DMS79 treated with DMSO at 0.1 percent for 48 hours (cell line): Measurements from ENCODE around the gene TMC6.
A peak's percentile ranks its signal among the peaks of the same experiment; 100 is the strongest.
"Not testable (repeated sequence)": the region's sequence is repeated elsewhere in the genome, so short reads cannot be mapped to it uniquely, and the experiment has no call there.

Source experiments
- DNase-seq: peaks from one replicate; lab custom pipeline; 2025; lab: John Stamatoyannopoulos, UW

Gene TMC6

DNA sequence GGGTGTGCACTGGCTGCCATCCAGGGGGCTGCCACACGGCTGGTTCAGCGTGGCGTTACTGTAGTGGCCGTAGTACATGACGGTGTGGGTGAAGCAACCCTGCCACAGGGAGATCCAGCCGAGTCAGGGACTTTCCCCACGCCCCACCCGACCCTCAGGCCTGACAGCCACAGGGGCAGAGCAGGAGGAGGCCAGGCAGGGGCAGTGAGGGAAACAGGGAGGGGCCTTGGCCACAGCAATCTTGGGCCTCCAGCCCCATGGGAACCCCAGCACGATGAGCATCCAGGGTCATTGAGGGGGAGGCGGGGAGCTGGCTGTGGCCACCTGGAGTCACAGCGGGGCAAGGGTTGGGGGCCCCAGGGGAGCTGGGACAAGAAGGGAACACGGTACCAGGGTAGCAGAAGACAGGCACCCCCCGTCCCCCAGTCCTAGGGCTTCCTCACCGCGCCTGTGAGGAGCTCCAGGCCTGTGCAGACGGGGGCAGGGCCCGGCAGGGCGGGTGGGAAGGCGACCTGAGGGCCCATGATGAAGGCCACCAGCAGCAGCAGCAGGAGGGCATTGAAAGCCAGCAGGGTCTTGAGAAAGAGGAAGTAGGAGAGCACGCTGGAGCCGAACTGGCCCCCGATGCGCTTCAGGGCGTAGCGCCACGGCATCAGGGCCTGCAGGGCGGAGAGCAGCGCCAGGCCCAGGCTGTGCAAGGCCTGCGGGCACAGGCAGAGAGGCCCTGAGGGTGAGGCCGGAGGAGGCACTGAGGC, 4.3 kb downstream of the TMC6 start:
- no peak for DNase-seq

DNA sequence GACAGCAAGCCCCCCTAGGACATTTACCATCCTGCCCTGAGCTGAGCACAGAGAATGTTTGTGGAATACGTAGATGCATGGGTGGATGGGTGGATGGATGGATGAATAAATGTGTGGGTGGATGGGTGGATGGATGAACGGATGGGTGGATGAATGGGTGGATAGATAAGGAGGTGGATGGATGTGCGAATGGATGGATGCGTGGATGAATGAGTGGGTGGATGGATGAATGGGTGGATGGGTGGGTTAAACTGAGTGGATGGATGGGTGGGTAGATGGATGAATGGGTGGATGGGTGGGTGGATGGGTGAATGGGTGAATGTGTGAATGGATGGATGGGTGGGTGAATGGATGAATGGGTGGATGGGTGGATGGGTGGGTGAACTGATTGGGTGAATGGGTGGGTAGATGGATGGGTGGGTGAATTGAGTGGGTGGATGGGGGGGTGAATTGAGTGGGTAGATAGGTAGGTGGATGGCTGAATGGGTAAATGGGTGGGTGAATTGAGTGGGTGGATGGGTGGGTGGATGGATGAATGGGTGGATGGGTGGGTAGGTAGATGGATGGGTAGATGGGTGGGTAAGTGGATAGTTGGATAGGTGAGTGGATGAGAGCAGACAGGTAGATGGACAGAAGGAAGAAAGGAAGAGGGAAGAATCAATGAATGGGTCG, 5.2 kb downstream of the TMC6 start:
- DNase-seq: no peak

DNA sequence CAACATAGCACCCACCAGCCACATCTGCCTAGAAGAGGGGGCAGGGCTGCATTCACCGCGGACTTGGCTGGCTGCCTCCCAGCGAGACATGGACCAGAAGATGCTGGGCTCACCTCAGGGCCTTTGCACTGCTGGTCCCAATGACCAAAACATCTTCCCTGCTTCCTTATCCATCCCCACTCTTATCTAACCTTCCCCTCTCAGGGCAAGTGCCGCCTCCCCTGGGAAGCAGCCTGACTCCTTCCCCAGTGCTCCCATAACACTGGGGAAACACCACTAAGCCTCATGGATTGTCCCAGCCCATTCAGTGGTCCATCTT, 5.7 kb downstream of the TMC6 start:
- no peak for DNase-seq

DNA sequence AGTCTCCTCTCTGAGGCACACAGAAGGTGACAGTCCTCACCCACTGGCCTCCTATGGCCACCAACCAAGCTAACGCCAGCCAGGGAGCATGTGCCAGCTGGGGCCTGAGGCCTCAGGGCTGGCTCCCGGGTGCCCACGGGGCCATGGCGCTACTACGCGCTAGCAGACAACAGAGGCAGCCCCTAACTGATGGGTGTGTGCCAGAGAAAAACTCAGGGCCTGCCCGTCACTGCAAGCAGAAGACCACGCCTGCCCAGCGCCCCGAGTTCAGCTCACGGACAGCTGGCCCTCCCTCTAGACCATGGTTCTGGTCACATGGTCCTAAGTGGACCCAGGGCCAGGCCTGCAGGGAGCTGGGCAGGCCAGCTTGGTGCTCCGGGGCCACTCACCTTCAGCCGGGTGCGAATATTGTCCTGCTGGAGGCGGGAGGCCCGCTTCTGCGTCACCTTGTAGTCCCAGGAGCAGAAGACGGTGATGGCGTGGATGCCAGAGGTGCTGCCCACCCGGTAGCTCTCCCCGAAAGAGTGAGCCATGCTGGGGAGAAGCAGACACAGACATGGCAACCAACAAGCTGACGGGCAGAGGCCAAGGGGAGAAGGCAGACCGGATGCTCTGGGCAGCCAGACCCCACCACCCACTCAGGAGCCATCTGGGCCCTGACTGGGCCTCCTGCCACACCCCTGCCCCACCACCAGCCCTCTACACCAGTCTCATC, 6.2 kb downstream of the TMC6 start:
- no peak for DNase-seq

DNA sequence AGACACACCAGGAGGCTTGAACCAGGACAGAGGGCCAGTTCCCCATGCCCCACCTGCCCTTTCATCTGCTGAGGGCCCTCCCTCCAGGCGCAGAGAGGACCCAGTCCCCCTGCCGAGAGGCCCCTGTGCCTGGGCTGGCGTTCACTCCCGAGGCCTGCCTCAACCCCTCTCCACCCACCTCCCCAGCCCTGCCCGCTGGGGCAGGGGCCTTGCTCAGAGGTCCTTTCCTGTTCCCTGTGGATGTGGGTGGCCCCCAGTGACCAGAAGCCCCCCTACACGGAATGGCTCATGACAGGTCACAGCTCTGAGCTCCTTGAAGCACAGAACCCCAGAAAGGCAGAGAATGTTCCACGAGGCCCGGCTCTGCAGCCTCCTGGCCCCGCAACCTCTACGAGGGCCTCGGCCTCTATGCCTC, 6.7 kb downstream of the TMC6 start:
- DNase-seq: no peak

DNA sequence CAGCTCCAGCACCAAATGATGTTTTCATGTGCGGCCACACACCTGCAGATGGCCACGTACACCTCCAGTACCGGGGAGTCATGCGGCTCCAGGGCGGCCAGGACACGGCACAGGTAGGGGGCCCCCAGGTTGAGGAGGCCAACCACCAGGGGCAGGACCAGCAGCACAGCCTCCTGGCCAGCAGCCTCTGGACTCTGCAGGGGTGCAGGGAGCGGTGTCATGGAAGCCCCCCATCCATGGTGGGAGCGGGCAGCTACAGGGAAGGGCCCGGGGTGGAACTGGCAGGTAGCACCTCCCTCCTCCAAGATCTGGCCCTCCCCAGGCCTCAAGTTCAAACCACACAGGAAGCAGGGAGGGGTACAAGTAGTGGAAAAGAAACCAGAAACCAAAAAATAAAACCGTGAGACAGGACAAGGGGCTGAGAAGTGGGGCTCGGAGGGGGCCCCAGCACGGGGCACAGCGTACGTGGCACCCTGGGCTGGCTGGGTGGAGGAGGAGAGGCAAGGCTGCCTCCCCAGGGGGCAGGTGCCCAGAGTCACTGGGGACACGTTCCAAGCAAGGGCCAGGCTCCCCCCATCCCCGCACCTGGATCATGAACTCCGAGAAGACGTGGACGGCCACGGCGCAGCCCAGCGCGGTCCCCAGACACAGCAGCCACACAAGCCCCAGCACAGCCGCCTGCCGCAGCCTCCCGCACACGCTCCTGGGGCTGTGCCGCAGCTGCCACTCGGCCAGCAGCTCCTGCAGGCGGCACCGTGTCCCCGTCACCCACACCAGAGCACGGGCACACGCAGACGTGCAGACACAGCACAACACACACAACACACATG, 7.4 kb downstream of the TMC6 start:
- no peak for DNase-seq

DNA sequence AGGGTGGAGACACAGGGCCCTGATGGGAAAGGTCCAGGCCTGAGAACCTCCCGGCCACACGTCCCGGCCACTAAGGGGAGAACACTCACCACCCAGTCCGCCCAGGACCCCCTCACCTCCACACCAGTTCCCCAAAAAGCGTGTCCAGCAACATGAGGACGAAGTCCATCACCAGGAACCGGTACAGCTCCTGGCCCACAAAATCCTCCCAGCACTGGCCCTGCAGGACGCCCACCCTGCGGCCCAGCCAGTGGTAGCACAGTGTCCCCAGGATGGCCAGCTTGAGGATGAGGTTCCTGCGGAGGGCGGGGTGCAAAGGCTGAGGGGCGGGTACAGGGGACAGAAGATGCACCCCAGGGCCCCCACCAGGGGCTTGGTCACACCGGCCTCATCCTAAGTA, 8.0 kb downstream of the TMC6 start:
- DNase-seq: no peak

DNA sequence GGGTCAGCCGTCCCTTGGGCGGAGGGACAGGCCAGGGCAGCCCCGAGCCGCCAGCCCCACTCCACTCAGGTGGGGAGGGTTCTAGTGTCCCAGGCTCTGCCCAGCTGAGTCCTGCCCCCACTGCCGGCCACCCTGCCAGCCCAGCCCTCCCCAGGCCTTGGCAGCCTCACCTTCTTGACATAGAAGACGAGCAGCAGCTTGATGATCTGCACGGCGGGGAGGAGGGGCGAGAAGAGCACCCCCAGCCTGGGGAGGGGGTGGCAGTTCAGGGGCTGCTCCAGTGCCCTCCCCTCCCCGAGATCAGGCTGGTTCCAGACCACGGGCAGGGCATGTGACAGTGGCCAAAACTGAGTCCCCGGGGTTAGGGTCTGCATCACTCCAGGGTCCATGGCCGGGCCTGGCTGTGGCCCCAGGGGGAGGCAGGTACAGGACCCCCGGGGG, 9.7 kb downstream of the TMC6 start:
- DNase-seq: no peak

DNA sequence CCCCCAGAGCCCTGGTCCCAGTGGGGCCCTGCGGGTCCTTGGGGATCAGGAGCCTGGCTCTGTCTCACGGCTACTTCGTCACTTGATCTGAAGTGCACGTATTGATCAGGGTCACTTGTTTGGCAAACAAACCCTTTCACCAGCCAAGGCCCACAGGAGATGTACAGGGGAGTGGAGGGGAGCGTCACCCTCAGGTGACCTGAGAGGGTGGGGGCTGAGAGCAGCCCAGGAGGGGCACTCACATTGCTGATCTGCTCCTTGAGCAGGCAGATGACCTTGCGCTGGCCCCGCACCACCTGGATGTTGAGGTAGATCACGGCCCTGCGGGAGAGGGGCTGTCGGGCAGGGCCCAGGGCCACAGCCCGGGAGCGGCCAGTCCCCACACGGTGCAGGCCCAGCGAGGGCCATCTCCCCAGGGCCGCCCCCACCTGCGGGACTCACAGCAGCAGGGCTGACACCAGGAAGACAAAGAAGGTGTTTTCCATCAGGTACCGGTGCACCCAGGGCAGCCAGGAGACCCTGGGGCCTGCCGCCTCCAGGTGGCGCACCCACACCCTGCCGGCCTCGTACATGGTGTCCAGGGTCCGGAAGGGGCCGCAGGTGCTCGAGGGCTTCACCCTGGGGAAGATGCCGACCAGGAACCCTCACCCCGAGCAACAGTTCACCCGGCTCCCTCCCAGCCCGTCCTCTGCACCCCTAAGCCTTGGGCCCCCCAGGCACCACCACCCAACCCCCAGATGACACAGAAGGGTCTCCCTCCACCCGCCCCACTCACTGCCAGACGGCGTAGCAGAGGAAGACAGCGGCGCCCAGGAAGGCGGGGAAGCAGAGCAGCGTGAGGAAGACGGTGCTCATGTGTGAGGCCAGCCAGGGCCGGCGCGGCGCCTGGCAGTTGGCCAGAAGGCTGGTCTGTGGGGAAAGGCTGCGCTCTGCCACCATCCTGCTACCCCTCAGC, 11.3 kb downstream of the TMC6 start:
- peak; percentile 66 for DNase-seq

DNA sequence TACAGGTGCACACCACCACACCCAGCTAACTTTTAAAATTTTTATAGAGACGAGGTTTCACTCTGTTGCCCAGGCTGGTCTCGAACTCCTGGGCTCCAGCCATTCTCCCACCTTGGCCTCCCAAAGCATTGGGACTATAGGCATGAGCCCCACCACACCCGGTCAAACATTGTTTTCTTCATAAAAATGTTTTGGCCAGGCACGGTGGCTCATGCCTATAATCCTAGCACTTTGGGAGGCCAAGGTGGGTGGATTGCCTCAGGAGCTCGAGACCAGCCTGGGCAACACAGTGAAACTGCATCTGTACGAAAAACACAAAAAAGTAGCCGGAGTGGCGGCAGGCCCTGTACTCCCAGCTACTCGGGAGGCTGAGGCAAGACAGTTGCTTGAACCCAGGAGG, 12.1 kb downstream of the TMC6 start:
- DNase-seq: no peak

DNA sequence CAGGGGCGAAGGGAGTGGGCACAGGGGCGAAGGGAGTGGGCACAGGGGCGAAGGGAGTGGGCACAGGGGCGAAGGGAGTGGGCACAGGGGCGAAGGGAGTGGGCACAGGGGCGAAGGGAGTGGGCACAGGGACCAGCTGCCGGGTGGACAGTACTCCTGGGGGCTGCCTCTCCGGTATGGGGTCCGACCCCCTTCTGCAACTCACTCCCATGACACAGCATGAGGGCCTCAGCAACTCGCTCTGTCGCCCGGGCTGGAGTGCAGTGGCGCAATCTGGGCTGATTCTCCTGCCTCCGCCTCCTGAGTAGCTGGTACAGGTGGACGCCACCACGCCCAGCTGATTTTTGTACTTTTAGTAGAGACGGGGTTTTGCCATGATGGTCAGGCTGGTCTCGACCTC, 12.8 kb downstream of the TMC6 start:
- DNase-seq: not testable (repeated sequence)

DNA sequence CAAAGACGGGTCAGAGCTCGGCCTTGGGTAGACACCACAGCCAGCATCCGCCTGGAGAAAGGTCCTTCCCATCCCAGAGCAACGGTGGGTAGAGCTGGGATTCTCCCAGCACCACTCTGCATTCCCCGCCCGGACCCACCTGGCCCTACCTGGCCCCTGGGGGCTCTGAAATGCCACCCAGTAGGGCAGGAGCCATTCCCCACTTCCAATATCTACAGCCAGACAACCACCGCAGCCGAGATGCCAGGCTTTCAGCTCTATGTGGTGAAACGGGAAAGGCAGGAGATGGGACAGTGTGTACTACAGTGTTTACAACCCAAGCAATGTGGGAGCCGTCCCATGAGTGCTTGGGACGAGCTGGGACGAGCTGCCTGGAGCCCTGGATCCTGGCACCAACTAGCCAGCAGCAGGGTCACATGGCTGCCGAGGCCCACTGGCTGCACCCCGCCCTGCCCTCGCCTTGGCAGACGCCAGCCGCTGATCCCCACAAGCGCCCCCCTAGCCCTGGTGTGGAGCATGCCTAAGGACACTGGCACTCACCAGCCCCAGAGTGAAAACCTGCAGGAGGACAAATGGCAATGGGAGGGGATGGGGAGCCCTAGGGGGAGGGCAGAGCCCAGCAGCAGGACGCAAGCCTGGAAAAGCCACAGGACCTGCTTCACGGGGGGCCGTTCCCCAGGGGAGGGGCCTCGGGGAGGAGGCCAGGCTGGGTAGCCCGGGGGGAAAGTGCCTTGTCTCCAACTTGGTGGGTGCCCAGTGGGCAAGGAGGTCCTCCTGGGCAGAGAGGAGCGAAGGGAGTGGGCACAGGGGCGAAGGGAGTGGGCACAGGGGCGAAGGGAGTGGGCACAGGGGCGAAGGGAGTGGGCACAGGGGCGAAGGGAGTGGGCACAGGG, 13.5 kb downstream of the TMC6 start:
- DNase-seq: no peak

DNA sequence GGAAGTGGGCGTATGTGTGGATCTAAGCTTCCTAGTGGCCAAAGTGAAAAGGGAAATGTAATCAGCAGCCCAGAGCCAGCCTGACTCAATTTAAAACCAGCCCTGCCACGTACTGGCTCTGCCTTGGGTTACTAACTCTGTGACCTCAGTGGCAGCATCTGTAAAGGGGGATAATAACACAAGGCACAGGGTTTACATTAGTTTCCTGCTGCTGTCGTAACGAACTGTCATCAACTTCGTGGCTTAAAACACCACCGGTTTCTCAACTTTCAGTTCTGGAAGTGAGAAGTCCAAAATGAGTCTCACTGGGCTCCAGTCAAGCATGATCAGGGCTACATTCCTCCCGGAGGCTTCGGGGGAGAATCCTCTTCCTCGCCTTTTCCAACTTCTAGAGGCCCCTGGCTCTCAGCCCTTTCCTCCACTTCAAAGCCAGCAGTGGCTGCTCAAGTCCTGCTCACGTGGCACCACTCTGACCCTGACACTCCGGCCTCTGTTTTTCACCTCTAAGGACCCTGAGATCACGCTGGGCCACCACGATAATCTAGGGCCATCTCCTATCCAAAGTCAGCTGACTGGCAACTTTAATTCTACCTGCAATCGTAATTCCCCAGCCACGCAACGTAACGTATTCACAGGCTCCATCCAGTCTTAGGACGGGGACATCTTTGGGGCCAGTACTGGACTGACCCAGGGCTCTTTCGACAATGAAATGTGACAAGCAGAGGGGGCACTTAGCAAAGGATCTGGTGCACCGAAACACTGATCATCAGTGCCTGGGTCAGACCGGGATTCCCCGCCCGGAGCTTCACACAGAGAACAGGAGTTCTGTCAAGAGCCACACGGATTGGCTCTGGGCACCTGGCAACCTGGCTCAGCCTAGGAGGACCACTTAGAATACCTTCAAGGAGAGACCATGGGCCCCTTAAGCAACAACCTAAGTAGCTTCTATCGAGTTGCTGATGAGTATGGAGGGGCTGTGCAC, 14.5 kb downstream of the TMC6 start:
- no peak for DNase-seq

DNA sequence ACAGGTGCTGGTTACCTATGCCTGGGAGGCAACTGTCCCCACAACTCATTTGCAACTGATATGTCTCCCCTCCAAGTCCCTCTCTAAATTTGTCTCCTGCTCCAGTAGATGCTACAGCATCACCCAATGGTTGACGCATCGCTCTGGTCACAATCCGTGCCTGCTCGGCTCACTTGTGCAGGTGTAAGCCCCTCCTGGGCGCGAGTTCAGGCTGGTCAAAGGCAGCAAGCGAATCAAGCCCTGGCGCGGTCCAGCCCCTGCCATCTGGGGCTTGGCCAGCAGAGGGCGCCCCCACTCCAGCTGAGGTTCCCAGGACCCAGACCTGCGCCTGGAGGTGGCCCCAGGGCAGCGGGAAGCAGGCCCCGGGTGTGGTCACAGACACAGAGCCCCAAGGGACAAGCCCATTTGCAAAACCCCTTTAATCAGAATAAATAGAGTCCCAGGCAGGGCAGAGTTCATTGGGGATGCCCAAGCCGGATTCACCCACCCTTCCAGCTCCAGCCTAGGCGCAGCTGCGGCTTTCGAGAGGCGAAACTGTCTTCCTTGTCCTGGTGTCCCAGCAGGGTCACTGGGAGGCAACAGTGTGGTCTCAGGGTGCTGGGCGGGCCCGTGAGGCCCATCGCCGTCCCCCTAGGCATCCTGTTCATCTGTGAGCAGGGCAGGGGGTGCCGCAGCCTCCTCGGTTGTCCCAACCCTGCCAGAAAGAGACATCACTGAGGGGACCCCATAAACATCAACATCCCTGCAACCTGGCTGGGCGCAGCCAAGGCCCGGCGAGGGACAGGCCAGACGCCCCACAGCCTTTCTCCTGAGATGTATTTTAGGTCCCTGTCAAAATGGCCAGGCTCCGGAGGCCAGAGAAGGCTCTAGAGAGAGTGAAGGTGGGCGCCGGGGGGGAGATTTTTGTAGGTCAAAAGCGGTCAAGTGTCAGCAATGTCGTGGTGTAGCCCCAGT, 15.8 kb downstream of the TMC6 start:
- DNase-seq: peak; percentile 50

DNA sequence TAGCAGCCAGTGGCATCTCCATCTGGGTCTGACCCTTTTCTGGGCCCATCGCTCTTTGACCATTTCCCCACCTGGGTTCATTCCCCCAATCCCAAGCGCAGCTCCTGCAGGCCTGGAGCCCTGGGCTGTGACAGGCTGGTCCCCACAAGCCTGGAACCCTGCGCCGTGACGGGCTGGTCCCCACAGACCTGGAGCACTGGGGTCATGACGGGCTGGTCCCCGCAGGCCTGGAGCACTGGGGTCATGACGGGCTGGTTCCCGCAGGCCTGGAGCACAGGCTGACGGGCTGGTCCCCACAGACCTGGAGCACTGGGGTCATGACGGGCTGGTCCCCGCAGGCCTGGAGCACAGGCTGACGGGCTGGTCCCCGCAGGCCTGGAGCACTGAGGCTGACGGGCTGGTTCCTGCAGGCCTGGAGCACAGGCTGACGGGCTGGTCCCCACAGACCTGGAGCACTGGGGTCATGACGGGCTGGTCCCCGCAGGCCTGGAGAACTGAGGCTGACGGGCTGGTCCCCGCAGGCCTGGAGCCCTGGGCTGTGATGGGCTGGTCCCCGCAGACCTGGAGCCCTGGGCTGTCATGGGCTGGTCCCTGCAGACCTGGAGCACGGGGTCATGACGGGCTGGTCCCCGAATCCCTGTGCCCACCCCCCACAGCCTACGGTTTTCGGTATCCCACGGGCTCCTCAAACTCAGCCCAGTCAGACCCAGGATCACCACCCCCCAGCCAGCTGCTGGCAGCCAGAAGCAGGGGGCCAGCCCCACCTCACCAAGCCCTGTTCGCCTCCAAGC, 16.6 kb downstream of the TMC6 start:
- no peak for DNase-seq

DNA sequence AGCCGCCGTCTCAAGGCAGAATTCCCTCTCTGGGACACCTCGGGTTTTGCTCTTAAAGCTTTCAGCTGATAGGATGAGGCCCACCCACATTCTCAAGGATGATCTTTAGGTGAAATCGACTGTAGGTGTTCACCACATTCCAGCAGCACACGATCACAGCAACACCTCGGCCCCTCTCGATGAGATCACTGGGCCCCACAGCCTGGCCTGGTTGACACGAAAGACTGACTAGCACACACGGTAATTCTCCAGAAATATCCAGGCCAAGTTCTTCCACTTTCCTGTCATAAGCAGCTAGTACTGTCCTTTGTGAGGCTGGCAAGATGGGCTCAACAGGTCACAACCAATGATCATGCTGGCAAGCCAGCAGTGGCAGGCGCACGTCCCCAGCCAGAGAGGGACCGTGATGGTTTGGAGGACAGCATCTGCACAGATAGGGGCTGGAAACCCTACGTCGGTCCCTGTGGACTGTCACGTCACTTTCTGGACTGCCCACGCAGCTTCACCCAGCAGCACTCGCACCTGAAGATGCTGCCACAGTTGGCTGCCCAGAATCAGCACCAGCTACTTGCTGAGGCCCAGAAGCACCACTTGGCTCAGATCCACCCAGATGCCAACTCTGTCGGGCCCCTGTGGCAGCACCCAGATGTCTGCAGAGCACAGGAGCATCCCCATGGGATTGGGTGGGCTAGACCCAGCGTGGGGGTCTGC, 17.4 kb downstream of the TMC6 start:
- DNase-seq: no peak
